ENCODE data around the gene TTC36. TPM values are rescaled to one million over a fixed set of nuclear protein-coding genes. Genes with fewer than 3 reads are reported as not detected.
"Not testable (repeated sequence)": the region's sequence is repeated elsewhere in the genome, so short reads cannot be mapped to it uniquely, and the experiment has no call there.

Gene TTC36
- total RNA-seq, 5 donors from 2014 or later (not counting 1 experiment from before 2014, with no cell fraction given): 0.53 to 1.7 (median 1.2) TPM

GRCh38 chr11:118570787-118571186 lies 43.5 kb downstream of the TTC36 start:
- Mint-ChIP-seq H3K9me3 (no peaks in the 10 kb centered on the region), H3K27me3 (no peaks in the 10 kb centered on the region), H3K4me3 (peak overlapping the region in 2 of 3 donors; percentile 28 to 90), H3K36me3 (peaks cover 1% of the 10 kb centered on the region), H3K4me1 (peaks cover 35 to 43% (median 40%) of the 10 kb centered on the region in 3 donors), H3K27ac (peak overlapping the region; percentile 95 to 97)
- H3K27me3 ChIP-seq (replicated peaks in 1 of 2; ENCODE audit: control insufficient read depth in 2 of 2, extremely low read depth in 1 of 2, insufficient read depth in 2 of 2, low read length in 1 of 2): no peaks in the 10 kb centered on the region
- H3K9me3 ChIP-seq: no peaks in the 10 kb centered on the region
- H3K4me3 ChIP-seq (ENCODE audit: control insufficient read depth in 1 of 2, extremely low read depth in 1 of 2, low read length in 1 of 2): no peak overlapping the region
- WGBS (ENCODE audit: insufficient coverage): no CpG with 5 or more reads among the region's 1 CpG
- ChIA-PET POLR2A (no interaction called here), CTCF (interaction anchor here in 1 of 2 donors (0.6 kb wide), 1 partner anchor 372 kb away, joined by 3 read pairs; no protein-coding TSS in a partner anchor)
- H3K27ac ChIP-seq (ENCODE audit: low read length): peak overlapping the region; percentile 99
- H3K4me1 ChIP-seq (ENCODE audit: control insufficient read depth in 1 of 2, extremely low read depth in 1 of 2, insufficient read depth in 2 of 2, low read length in 2 of 2): peaks cover 18 to 20% of the 10 kb centered on the region in 2 experiments
- ATAC-seq (replicated peaks in 1 of 4) (no peak), DNase-seq (no peak)
- H3K36me3 ChIP-seq (ENCODE audit: control insufficient read depth in 2 of 2, extremely low read depth in 1 of 2, insufficient read depth in 1 of 2, low read length in 1 of 2): no peaks in the 10 kb centered on the region

DNA sequence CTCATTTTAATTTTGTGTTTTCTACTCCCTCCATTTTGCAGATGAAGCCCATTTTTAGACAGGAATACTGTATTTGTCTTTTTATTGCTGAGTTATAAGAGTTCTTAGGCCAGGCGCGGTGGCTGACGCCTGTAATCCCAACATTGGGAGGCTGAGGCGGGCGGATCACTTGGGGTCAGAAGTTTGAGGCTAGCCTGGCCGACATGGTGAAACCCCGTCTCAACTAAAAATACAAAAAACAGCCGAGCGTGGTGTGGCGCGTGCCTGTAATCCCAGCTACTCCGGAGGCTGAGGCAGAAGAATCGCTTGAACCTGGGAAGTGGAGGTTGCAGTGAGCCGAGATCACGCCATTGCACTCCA lies 44.4 kb downstream of the TTC36 start:
- H3K9me3 ChIP-seq; H3K36me3 ChIP-seq (ENCODE audit: control insufficient read depth in 2 of 2, extremely low read depth in 1 of 2, insufficient read depth in 1 of 2, low read length in 1 of 2); H3K27me3 ChIP-seq (replicated peaks in 1 of 2; ENCODE audit: control insufficient read depth in 2 of 2, extremely low read depth in 1 of 2, insufficient read depth in 2 of 2, low read length in 1 of 2); H3K36me3 Mint-ChIP-seq; H3K27me3 Mint-ChIP-seq; H3K9me3 Mint-ChIP-seq; CTCF ChIA-PET; ATAC-seq (replicated peaks in 1 of 4): not testable (repeated sequence)
- Mint-ChIP-seq H3K27ac (peak overlapping the region; percentile 95 to 97), H3K4me1 (peaks cover 43 to 46% (median 44%) of the 10 kb centered on the region in 3 donors), H3K4me3 (peak overlapping the region; percentile 90 to 96 (median 93))
- peaks cover 16 to 20% of the 10 kb centered on the region in 2 experiments for H3K4me1 ChIP-seq (ENCODE audit: control insufficient read depth in 1 of 2, extremely low read depth in 1 of 2, insufficient read depth in 2 of 2, low read length in 2 of 2)
- POLR2A ChIA-PET: interaction anchor here in 1 of 2 donors (0.7 kb wide), 1 partner anchor 537 kb away, joined by 4 read pairs; no protein-coding TSS in a partner anchor
- DNase-seq: peak in 7 of 35 experiments; percentile 0 to 27 (median 3)
- peak overlapping the region; percentile 99 for H3K27ac ChIP-seq (ENCODE audit: low read length)
- peak overlapping the region; percentile 75 to 100 for H3K4me3 ChIP-seq (ENCODE audit: control insufficient read depth in 1 of 2, extremely low read depth in 1 of 2, low read length in 1 of 2)
- WGBS (ENCODE audit: insufficient coverage): no CpG with 5 or more reads among the region's 15 CpGs

DNA sequence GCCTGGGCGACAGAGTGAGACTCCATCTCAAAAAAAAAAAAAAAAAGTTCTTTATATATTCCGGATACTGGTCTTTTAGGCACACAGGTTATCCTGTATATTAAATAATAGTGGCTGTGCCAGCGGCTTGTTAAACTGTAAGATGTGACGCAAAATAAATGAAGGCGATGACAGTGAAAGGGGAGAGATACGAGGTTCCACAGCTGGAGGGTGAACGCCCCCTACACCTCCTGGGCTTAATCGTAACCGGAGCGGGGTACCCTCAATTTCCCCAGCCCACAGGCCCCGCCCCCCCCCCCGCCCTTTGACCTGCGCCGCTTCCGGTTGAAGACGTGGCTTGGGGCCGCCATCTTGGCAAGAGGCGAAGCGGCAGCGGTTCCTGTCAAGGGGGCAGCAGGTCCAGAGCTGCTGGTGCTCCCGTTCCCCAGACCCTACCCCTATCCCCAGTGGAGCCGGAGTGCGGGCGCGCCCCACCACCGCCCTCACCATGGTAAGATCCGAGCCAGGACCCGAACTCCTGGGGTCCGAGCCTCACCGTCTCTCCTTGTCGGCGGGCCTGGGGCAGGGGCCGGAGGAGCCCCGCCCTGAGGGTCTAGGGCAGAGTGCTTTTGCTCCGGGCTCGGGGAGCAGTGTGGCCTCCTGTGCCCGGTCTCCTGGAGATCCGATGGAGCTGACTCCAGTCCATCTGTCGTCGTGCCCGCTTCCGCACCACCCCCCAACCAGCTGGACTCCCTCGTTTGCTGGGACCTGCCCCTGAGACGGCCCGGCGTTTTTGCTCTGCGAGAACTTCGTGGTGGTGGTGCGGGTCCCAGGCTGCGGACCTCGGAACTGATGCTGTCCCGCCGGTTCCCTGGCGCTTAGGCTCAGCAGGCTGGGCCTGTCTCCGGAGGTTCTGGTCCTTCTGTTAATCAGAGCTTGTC lies 45.0 kb downstream of the TTC36 start, which contains the start of gene ARCN1:
TSS of gene ARCN1 (plus strand) at position 349 of the 920 bp plus-strand sequence. CDS start at position 488, 139 bp downstream.
- H3K27me3 ChIP-seq (replicated peaks in 1 of 2; ENCODE audit: control insufficient read depth in 2 of 2, extremely low read depth in 1 of 2, insufficient read depth in 2 of 2, low read length in 1 of 2): no peaks in the 10 kb centered on the region
- H3K4me3 ChIP-seq (ENCODE audit: control insufficient read depth in 1 of 2, extremely low read depth in 1 of 2, low read length in 1 of 2): peak within 1 kb of the TSS; percentile 97 to 100
- peak; percentile 63 to 88 (median 74) for DNase-seq
- H3K9me3 ChIP-seq: no peaks in the 10 kb centered on the region
- peak within 1 kb of the TSS; percentile 99 for H3K27ac ChIP-seq (ENCODE audit: low read length)
- Mint-ChIP-seq H3K4me3 (peak within 1 kb of the TSS; percentile 90 to 96 (median 93)), H3K4me1 (peaks cover 50 to 52% (median 51%) of the 10 kb centered on the region in 3 donors), H3K27me3 (no peaks in the 10 kb centered on the region), H3K9me3 (no peaks in the 10 kb centered on the region), H3K27ac (peak within 1 kb of the TSS; percentile 95 to 97), H3K36me3 (peaks cover 6% of the 10 kb centered on the region)
- under 1% methylated on average over 37 of the region's 55 CpGs for WGBS (ENCODE audit: insufficient coverage)
- ChIA-PET CTCF (interaction anchor here (0.6 to 1.1 kb wide), 6 partner anchors 11 to 810 kb away, joined by 3 to 4 read pairs (median 3); no protein-coding TSS in a partner anchor), POLR2A (interaction anchor here (0.5 to 0.8 kb wide), 6 partner anchors 37 to 538 kb away, joined by 3 to 18 read pairs (median 5); no protein-coding TSS in a partner anchor)
- peaks cover 20 to 22% of the 10 kb centered on the region in 2 experiments for H3K4me1 ChIP-seq (ENCODE audit: control insufficient read depth in 1 of 2, extremely low read depth in 1 of 2, insufficient read depth in 2 of 2, low read length in 2 of 2)
- ATAC-seq (replicated peaks in 1 of 4): peak; percentile 86 to 90 (median 86)
- peaks cover 0 to 4% of the 10 kb centered on the region in 2 donors for H3K36me3 ChIP-seq (ENCODE audit: control insufficient read depth in 2 of 2, extremely low read depth in 1 of 2, insufficient read depth in 1 of 2, low read length in 1 of 2)

DNA sequence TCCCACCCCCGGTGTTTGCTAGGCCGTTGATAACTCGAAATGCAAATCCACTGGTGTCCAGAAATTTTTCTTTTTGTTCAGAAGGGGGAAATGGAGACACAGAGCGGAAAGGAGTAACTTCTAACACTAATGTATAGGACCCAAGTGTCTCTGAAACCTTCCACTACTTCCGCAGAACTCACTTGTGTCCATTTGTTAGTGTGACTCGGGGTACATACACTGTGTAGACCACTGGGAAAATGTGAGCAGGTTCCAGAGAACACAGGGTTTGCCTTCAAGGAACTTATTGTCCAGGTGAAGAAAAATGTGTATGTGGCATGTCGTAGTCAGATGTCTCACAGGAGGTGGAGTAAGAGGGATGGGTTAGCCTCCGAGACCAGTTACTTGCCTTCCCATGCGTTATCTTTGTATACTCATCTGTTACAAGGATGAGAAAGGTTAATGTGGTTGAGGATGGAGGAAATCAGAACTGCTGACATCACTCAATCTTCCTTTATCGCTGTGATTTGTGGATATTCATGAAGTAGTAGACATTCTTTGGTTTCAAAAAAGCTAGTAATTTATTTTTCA lies 45.8 kb downstream of the TTC36 start:
- ChIA-PET CTCF (interaction anchor here in 1 of 2 donors (0.8 to 1.1 kb wide), 2 partner anchors 34 to 375 kb away, joined by 3 read pairs; no protein-coding TSS in a partner anchor), POLR2A (interaction anchor here in 1 of 2 donors (0.5 to 1.0 kb wide), 3 partner anchors 36 to 321 kb away, joined by 3 to 18 read pairs (median 5); partner anchors contain the start of gene MPZL3)
- H3K4me1 ChIP-seq (ENCODE audit: control insufficient read depth in 1 of 2, extremely low read depth in 1 of 2, insufficient read depth in 2 of 2, low read length in 2 of 2): peaks cover 20 to 26% of the 10 kb centered on the region in 2 experiments
- H3K4me3 ChIP-seq (ENCODE audit: control insufficient read depth in 1 of 2, extremely low read depth in 1 of 2, low read length in 1 of 2): peak overlapping the region; percentile 97 to 100
- H3K36me3 ChIP-seq (ENCODE audit: control insufficient read depth in 2 of 2, extremely low read depth in 1 of 2, insufficient read depth in 1 of 2, low read length in 1 of 2): peaks cover 0 to 5% of the 10 kb centered on the region in 2 donors
- H3K27me3 ChIP-seq (replicated peaks in 1 of 2; ENCODE audit: control insufficient read depth in 2 of 2, extremely low read depth in 1 of 2, insufficient read depth in 2 of 2, low read length in 1 of 2): no peaks in the 10 kb centered on the region
- H3K4me3 Mint-ChIP-seq: peak overlapping the region; percentile 90 to 96 (median 93)
- H3K9me3 ChIP-seq: no peaks in the 10 kb centered on the region
- H3K27ac ChIP-seq (ENCODE audit: low read length): peak overlapping the region; percentile 99
- WGBS (ENCODE audit: insufficient coverage): no CpG with 5 or more reads among the region's 10 CpGs
- H3K36me3 Mint-ChIP-seq: peaks cover 10% of the 10 kb centered on the region
- H3K27me3 Mint-ChIP-seq: no peaks in the 10 kb centered on the region
- H3K9me3 Mint-ChIP-seq: no peaks in the 10 kb centered on the region
- peaks cover 54 to 57% (median 56%) of the 10 kb centered on the region in 3 donors for H3K4me1 Mint-ChIP-seq
- DNase-seq (peak in 7 of 35 experiments; percentile 1 to 58 (median 20)), ATAC-seq (replicated peaks in 1 of 4) (peak; percentile 25 to 51 (median 28))
- peak overlapping the region; percentile 95 to 97 for H3K27ac Mint-ChIP-seq

- peaks cover 0 to 5% of the 10 kb centered on the region in 2 donors for H3K36me3 ChIP-seq (ENCODE audit: control insufficient read depth in 2 of 2, extremely low read depth in 1 of 2, insufficient read depth in 1 of 2, low read length in 1 of 2)
- H3K27me3 Mint-ChIP-seq: no peaks in the 10 kb centered on the region
- ChIA-PET CTCF (no interaction called here), POLR2A (no interaction called here)
- no peaks in the 10 kb centered on the region for H3K27me3 ChIP-seq (replicated peaks in 1 of 2; ENCODE audit: control insufficient read depth in 2 of 2, extremely low read depth in 1 of 2, insufficient read depth in 2 of 2, low read length in 1 of 2)
- no peak overlapping the region for H3K27ac Mint-ChIP-seq
- H3K4me3 ChIP-seq (ENCODE audit: control insufficient read depth in 1 of 2, extremely low read depth in 1 of 2, low read length in 1 of 2): no peak overlapping the region
- no peak overlapping the region for H3K27ac ChIP-seq (ENCODE audit: low read length)
- H3K4me1 Mint-ChIP-seq: peaks cover 56 to 66% (median 63%) of the 10 kb centered on the region in 3 donors
- H3K9me3 Mint-ChIP-seq: no peaks in the 10 kb centered on the region
- H3K4me3 Mint-ChIP-seq: peak overlapping the region; percentile 49 to 67 (median 64)
- H3K4me1 ChIP-seq (ENCODE audit: control insufficient read depth in 1 of 2, extremely low read depth in 1 of 2, insufficient read depth in 2 of 2, low read length in 2 of 2): peaks cover 20 to 30% of the 10 kb centered on the region in 2 experiments
- ATAC-seq (replicated peaks in 1 of 4) (no peak), DNase-seq (no peak)
- peaks cover 10% of the 10 kb centered on the region for H3K36me3 Mint-ChIP-seq
- no peaks in the 10 kb centered on the region for H3K9me3 ChIP-seq
- WGBS (ENCODE audit: insufficient coverage): no CpG with 5 or more reads among the region's 7 CpGs
Observed at GRCh38 chr11:118574636-118575035, 47.4 kb downstream of the TTC36 start.

DNA sequence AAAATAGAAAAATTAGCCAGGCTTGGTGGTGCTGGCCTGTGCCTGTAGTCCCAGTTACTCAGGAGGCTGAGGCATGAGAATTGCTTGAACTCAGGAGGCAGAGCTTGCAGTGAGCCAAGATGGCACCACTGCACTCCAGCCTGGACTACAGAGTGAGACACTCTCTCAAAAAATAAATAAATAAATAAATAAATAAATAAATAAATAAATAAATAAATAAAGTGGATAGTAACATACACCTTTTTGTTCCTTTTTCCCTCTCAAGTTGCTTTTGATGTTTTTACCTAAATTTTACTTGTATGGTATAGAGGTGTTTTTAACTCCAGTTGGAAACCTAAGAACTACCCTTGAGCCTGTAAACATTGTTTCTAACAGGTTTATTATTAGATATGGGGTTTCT lies 50.7 kb downstream of the TTC36 start:
- peaks cover 18 to 26% of the 10 kb centered on the region in 2 experiments for H3K4me1 ChIP-seq (ENCODE audit: control insufficient read depth in 1 of 2, extremely low read depth in 1 of 2, insufficient read depth in 2 of 2, low read length in 2 of 2)
- not testable (repeated sequence) for DNase-seq; H3K9me3 ChIP-seq; H3K4me3 Mint-ChIP-seq; H3K27ac ChIP-seq (ENCODE audit: low read length); H3K27ac Mint-ChIP-seq; H3K9me3 Mint-ChIP-seq; H3K27me3 ChIP-seq (replicated peaks in 1 of 2; ENCODE audit: control insufficient read depth in 2 of 2, extremely low read depth in 1 of 2, insufficient read depth in 2 of 2, low read length in 1 of 2); H3K4me3 ChIP-seq (ENCODE audit: control insufficient read depth in 1 of 2, extremely low read depth in 1 of 2, low read length in 1 of 2); ATAC-seq (replicated peaks in 1 of 4); H3K27me3 Mint-ChIP-seq
- peaks cover 15 to 18% of the 10 kb centered on the region in 2 donors for H3K36me3 ChIP-seq (ENCODE audit: control insufficient read depth in 2 of 2, extremely low read depth in 1 of 2, insufficient read depth in 1 of 2, low read length in 1 of 2)
- ChIA-PET POLR2A (interaction anchor here in 1 of 2 donors (0.6 kb wide), 1 partner anchor 32 kb away, joined by 5 read pairs; no protein-coding TSS in a partner anchor), CTCF (interaction anchor here (0.6 to 1.2 kb wide), 2 partner anchors 11 to 13 kb away, joined by 3 read pairs; no protein-coding TSS in a partner anchor)
- H3K4me1 Mint-ChIP-seq: peaks cover 45 to 63% (median 58%) of the 10 kb centered on the region in 3 donors
- peaks cover 16% of the 10 kb centered on the region for H3K36me3 Mint-ChIP-seq

Data from T-cell (primary cell).